Keratinocyte (primary cell): ENCODE results near the gene KRT2. TPM values are rescaled to one million over a fixed set of nuclear protein-coding genes. Genes with fewer than 3 reads are reported as not detected.

Experiments used
- DNase-seq: peaks from one replicate; pipeline ENCODE4 v3.0.0-alpha.2; 2011; ENCODE audit warnings: low read depth, missing footprints, low spot score
- FAIRE-seq: peaks from 2 replicates; lab custom pipeline; 2011; peaks lifted over from hg19 to GRCh38; lab: Jason Lieb, UNC
- H2AFZ ChIP-seq: 2 replicates; pipeline ENCODE4 v1.6.0; 2012; ENCODE audit warnings: low read length, control low read depth, inconsistent platforms; ENCODE audit not compliant: control insufficient read depth
- H3K27ac ChIP-seq: 2 replicates; pipeline ENCODE4 v1.5.1; 2011; ENCODE audit warnings: low read length; ENCODE audit not compliant: control insufficient read depth, insufficient read depth
- H3K27me3 ChIP-seq: 3 replicates; pipeline ENCODE4 v1.6.0; 2011; ENCODE audit warnings: low read length; ENCODE audit not compliant: control insufficient read depth, insufficient read depth; ENCODE audit errors: extremely low read depth
- H3K36me3 ChIP-seq, 2 experiments: 2 replicates in 1 of 2; 3 replicates in 1 of 2; pipeline ENCODE4 v1.5.1; 2011; ENCODE audit warnings: low read length in 2 of 2, mild to moderate bottlenecking in 1 of 2; ENCODE audit not compliant: control insufficient read depth in 2 of 2, insufficient read depth in 2 of 2; ENCODE audit errors: extremely low read depth in 1 of 2
- H3K4me1 ChIP-seq: 3 replicates; pipeline ENCODE4 v1.5.1; 2011; ENCODE audit warnings: low read length; ENCODE audit not compliant: control insufficient read depth, insufficient read depth; ENCODE audit errors: extremely low read depth
- H3K4me2 ChIP-seq: 3 replicates; pipeline ENCODE4 v1.6.0; 2011; ENCODE audit warnings: low read depth, low read length; ENCODE audit not compliant: control insufficient read depth, insufficient read depth; ENCODE audit errors: extremely low read depth
- H3K4me3 ChIP-seq, 3 experiments: fragments of 200-600 bp in 1 of 3; sonication (generic) in 1 of 3; 2 replicates in 2 of 3; 3 replicates in 1 of 3; pipeline ENCODE4 v1.5.1; 2011 to 2016; ENCODE audit warnings: low read length in 3 of 3, mild to moderate bottlenecking in 3 of 3, control low read depth in 2 of 3, inconsistent platforms in 1 of 3, low read depth in 1 of 3, mixed read lengths in 1 of 3, mixed run types in 1 of 3, moderate library complexity in 1 of 3; ENCODE audit not compliant: control insufficient read depth in 2 of 3, insufficient read depth in 2 of 3; ENCODE audit errors: extremely low read depth in 1 of 3
- H3K79me2 ChIP-seq: 2 replicates; pipeline ENCODE4 v1.6.0; 2012; ENCODE audit warnings: low read length; ENCODE audit not compliant: control insufficient read depth, insufficient read depth
- H3K9ac ChIP-seq: 3 replicates; pipeline ENCODE4 v1.6.0; 2011; ENCODE audit warnings: low read length; ENCODE audit not compliant: control insufficient read depth, insufficient read depth; ENCODE audit errors: extremely low read depth
- H3K9me1 ChIP-seq: 3 replicates; pipeline ENCODE4 v1.6.0; 2011; ENCODE audit warnings: low read length; ENCODE audit not compliant: control insufficient read depth, insufficient read depth; ENCODE audit errors: extremely low read depth
- H3K9me3 ChIP-seq: 2 replicates; pipeline ENCODE4 v1.5.1; 2012; ENCODE audit warnings: low read depth, low read length; ENCODE audit not compliant: control insufficient read depth
- H4K20me1 ChIP-seq: 3 replicates; pipeline ENCODE4 v1.6.0; 2011; ENCODE audit warnings: low read length; ENCODE audit not compliant: control insufficient read depth, insufficient read depth; ENCODE audit errors: extremely low read depth
- EZH2 ChIP-seq: IDR thresholded peaks from one replicate; pipeline ENCODE4 v1.6.1; 2012; ENCODE audit warnings: inconsistent platforms, mild to moderate bottlenecking, low read length, moderate library complexity
- dilution Hi-C: fragments of 300-500 bp; cut with MboI; formaldehyde crosslinking; loops from one replicate; pipeline ENCODE4 v1.7.0; 2020; ENCODE audit warnings: low sequenced_read_pairs; ENCODE audit not compliant: extremely low pct_ligation_motif_present
- polyA plus RNA-seq, 5 experiments: library from polyadenylated mRNA; depleted of rRNA in 3 of 5; stranded (reverse) in 3 of 5; stranded (forward) in 1 of 5; unstranded in 1 of 5; fragments of >200 nt; gene quantifications; 1 replicate in 1 of 5; 2 replicates in 3 of 5; 3 replicates in 1 of 5; pipeline versions ENCODE4 v1.2.1 to v1.2.3, GENCODE V29; 2011 to 2012; ENCODE audit warnings: missing spikeins in 2 of 5, low read depth in 1 of 5, low replicate concordance in 1 of 5
- TF ChIP-seq, protein P1 (sequence below), 3 experiments: IDR thresholded peaks in 1 of 3; conservative IDR thresholded peaks in 1 of 3; optimal IDR thresholded peaks in 1 of 3; 2 replicates in 2 of 3; 3 replicates in 1 of 3; pipeline versions ENCODE3 to v1.5.1; 2011; ENCODE audit warnings: low read length in 3 of 3, mild to moderate bottlenecking in 3 of 3, moderate library complexity in 2 of 3, control low read depth in 1 of 3, inconsistent platforms in 1 of 3; ENCODE audit not compliant: insufficient read depth in 2 of 3; ENCODE audit errors: extremely low read depth in 1 of 3

Gene KRT2
- polyA plus RNA-seq, 1 donor (not counting 4 experiments of a cell fraction or from before 2014, with no cell fraction given) = 0.69 TPM

DNA sequence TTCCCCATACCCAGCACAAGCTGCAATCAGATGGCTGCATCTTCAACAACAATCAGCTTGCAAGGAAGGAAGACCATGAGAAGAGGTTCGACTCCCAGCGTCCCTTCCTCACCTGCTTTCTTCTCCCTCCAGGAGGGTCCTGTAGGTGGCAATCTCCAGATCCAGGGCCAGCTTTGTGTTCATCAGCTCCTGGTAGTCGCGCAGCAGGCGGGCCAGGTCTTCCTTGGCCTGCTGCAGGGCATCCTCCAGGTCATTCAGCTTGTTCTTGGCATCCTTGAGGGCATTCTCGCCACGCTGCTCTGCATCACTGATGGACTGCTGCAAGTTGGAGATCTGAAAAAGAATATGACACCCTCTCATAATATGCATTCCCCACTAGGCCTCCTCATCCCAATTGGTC is 24.2 kb upstream of the KRT2 start:
- no peak for FAIRE-seq
- dilution Hi-C loops = no loop called here

DNA sequence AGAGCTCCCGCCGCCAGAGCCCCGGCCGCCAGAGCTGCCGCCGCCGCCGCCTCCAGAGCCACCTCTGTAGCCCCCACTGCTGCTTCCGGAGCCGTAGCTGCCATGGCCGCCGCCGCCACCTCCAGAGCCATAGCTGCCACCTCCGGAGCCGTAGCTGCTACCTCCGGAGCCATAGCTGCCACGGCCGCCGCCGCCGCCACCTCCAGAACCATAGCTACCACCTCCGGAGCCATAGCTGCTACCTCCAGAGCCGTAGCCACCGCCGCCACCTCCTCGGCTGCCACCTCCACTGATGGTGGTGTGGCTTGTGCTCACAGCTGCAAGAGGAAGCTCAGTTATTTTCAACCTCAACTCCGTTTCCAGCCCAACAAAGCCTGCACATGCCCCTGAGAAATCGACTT is 23.3 kb upstream of the KRT2 start:
- Histone ChIP-seq H3K9me1 (no peaks in the 10 kb centered on the region), H3K9me3 (no peaks in the 10 kb centered on the region), H2AFZ (no peak overlapping the region), H3K27me3 (peaks cover 15% of the 10 kb centered on the region), H4K20me1 (no peaks in the 10 kb centered on the region), H3K36me3 (no peaks in the 10 kb centered on the region), H3K4me1 (peaks cover 8% of the 10 kb centered on the region), H3K79me2 (no peaks in the 10 kb centered on the region), H3K27ac (no peak overlapping the region), H3K4me2 (no peak overlapping the region), H3K9ac (no peak overlapping the region), H3K4me3 (no peak overlapping the region)
- dilution Hi-C loops = no loop called here
- TF ChIP-seq, protein P1, sequence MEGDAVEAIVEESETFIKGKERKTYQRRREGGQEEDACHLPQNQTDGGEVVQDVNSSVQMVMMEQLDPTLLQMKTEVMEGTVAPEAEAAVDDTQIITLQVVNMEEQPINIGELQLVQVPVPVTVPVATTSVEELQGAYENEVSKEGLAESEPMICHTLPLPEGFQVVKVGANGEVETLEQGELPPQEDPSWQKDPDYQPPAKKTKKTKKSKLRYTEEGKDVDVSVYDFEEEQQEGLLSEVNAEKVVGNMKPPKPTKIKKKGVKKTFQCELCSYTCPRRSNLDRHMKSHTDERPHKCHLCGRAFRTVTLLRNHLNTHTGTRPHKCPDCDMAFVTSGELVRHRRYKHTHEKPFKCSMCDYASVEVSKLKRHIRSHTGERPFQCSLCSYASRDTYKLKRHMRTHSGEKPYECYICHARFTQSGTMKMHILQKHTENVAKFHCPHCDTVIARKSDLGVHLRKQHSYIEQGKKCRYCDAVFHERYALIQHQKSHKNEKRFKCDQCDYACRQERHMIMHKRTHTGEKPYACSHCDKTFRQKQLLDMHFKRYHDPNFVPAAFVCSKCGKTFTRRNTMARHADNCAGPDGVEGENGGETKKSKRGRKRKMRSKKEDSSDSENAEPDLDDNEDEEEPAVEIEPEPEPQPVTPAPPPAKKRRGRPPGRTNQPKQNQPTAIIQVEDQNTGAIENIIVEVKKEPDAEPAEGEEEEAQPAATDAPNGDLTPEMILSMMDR (optimal IDR thresholded peaks at IDR 0.05 in 1 of 3, IDR thresholded peaks at IDR 0.05 in 1 of 3, conservative IDR thresholded peaks at IDR 0.05 in 1 of 3; ENCODE audit: extremely low read depth in 1 of 3, insufficient read depth in 2 of 3, low read length in 3 of 3) = no peak
- TF ChIP-seq EZH2 = no peak
- FAIRE-seq (no peak), DNase-seq (no peak)

More for the DNA sequence above, 24.2 kb upstream of the KRT2 start:
- H3K4me3 ChIP-seq = no peak overlapping the region
- H3K4me1 ChIP-seq = peaks cover 8% of the 10 kb centered on the region
- no peak overlapping the region for H3K27ac ChIP-seq
- TF ChIP-seq, protein P1 (optimal IDR thresholded peaks at IDR 0.05 in 1 of 3, IDR thresholded peaks at IDR 0.05 in 1 of 3, conservative IDR thresholded peaks at IDR 0.05 in 1 of 3; ENCODE audit: extremely low read depth in 1 of 3, insufficient read depth in 2 of 3, low read length in 3 of 3) = no peak
- no peak for TF ChIP-seq EZH2
- H4K20me1 ChIP-seq = no peaks in the 10 kb centered on the region
- no peak overlapping the region for H3K4me2 ChIP-seq
- DNase-seq = no peak
- H3K79me2 ChIP-seq = no peaks in the 10 kb centered on the region
- H3K27me3 ChIP-seq = peaks cover 19% of the 10 kb centered on the region
- H3K36me3 ChIP-seq = no peaks in the 10 kb centered on the region
- H2AFZ ChIP-seq = no peak overlapping the region
- no peak overlapping the region for H3K9ac ChIP-seq
- no peaks in the 10 kb centered on the region for H3K9me3 ChIP-seq
- H3K9me1 ChIP-seq = no peaks in the 10 kb centered on the region
